GM18508 (cell line): ENCODE data around the gene AIRE.

Source experiments
- ATAC-seq: cut with Tn5 transposase; IDR thresholded peaks from one replicate; pipeline ENCODE4 v1.9.1; 2021; ENCODE audit warnings: moderate number of reproducible peaks; ENCODE audit not compliant: insufficient read depth, unreplicated experiment

AIRE gene

GRCh38 chr21:44321846-44322450 lies 36.3 kb downstream of the AIRE start:
- no peak for ATAC-seq

GRCh38 chr21:44322621-44323325 lies 37.1 kb downstream of the AIRE start:
- no peak for ATAC-seq

- no peak for ATAC-seq
Observed at GRCh38 chr21:44323591-44323990, 37.9 kb downstream of the AIRE start.

- no peak for ATAC-seq
Observed at GRCh38 chr21:44324106-44324853, 38.6 kb downstream of the AIRE start.

- ATAC-seq = no peak
Observed at GRCh38 chr21:44324854-44325107, 39.1 kb downstream of the AIRE start.

- no peak for ATAC-seq
Observed at GRCh38 chr21:44325386-44326271, 40.0 kb downstream of the AIRE start.

- no peak for ATAC-seq
Observed at GRCh38 chr21:44326272-44326647, 40.6 kb downstream of the AIRE start.

GRCh38 chr21:44326716-44327602 lies 41.3 kb downstream of the AIRE start:
- no peak for ATAC-seq

- ATAC-seq = no peak
Observed at GRCh38 chr21:44327603-44327974, 41.9 kb downstream of the AIRE start.

GRCh38 chr21:44328242-44328895 lies 42.7 kb downstream of the AIRE start:
- no peak for ATAC-seq

GRCh38 chr21:44329086-44329889 lies 43.6 kb downstream of the AIRE start:
- ATAC-seq = no peak

GRCh38 chr21:44329971-44330681 lies 44.5 kb downstream of the AIRE start:
- no peak for ATAC-seq

- ATAC-seq = no peak
Observed at GRCh38 chr21:44330698-44331097, 45.0 kb downstream of the AIRE start.

GRCh38 chr21:44331209-44331608 lies 45.5 kb downstream of the AIRE start:
- no peak for ATAC-seq

- ATAC-seq = no peak
Observed at GRCh38 chr21:44331650-44332307, 46.1 kb downstream of the AIRE start.

GRCh38 chr21:44332383-44332782 lies 46.7 kb downstream of the AIRE start:
- no peak for ATAC-seq

- no peak for ATAC-seq
Observed at GRCh38 chr21:44332965-44333364, 47.3 kb downstream of the AIRE start.
